Suprapubic skin (tissue), 4 donors: ENCODE data around the gene NAA35.

Experiments
- CTCF ChIP-seq, 2 donors: fragments of 200-600 bp in 1 of 2; fragments of 450-650 bp in 1 of 2; sonication (generic) in 1 of 2; IDR thresholded peaks; one replicate each; pipeline ENCODE4 v1.5.1; 2016 to 2019; ENCODE audit warnings: antibody characterized with exemption in 2 of 2, mild to moderate bottlenecking in 1 of 2, moderate library complexity in 1 of 2
- POLR2A ChIP-seq, 2 donors: fragments of 450-650 bp; IDR thresholded peaks; one replicate each; pipeline ENCODE4 v1.6.1; 2017; ENCODE audit warnings: antibody characterized with exemption in 2 of 2, mild to moderate bottlenecking in 2 of 2, moderate library complexity in 2 of 2
- POLR2AphosphoS5 ChIP-seq, 3 donors: sonication (generic); formaldehyde crosslinking; IDR thresholded peaks; one replicate each; pipeline ENCODE4 v1.6.1; 2017; ENCODE audit warnings: antibody characterized with exemption in 3 of 3

DNA sequence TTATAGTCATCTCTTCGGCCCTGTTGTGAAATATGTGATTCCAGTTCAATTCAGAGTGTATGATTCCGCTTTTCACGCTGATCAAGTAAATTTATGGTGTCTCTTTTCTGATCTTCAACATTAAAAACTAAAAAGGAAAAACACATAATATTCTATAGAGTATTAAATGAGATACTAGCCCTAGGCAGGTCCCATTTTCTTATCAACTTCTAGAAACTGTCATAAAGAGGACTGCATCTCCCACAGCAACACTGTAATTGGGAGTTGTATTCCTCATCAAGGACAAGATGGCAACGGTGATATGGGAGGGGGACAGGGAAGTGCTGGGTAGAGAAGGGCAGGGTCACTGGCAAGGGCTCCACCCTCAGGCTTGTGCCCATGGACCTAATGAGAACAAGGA is 86.8 kb downstream of the NAA35 start:
- no peak for TF ChIP-seq POLR2A (IDR thresholded peaks at IDR 0.05)
- no peak for TF ChIP-seq CTCF (IDR thresholded peaks at IDR 0.05)
- no peak for TF ChIP-seq POLR2AphosphoS5 (IDR thresholded peaks at IDR 0.05)
